Kidney (tissue), 14 donors: ENCODE data around the gene CAMK1D. TPM values are rescaled to one million over a fixed set of nuclear protein-coding genes. Genes with fewer than 3 reads are reported as not detected.
"Not testable (repeated sequence)": the region's sequence is repeated elsewhere in the genome, so short reads cannot be mapped to it uniquely, and the experiment has no call there.

Source experiments
- DNase-seq, 5 donors: peaks; one replicate each; pipeline ENCODE4 v3.0.0-alpha.2; 2013 to 2020
- FAIRE-seq: peaks from 2 replicates; lab custom pipeline; 2012; peaks lifted over from hg19 to GRCh38; lab: Jason Lieb, UNC
- H3K27ac ChIP-seq, 2 donors: one replicate each; pipeline ENCODE4 v1.7.0; 2013; ENCODE audit warnings: low read depth in 2 of 2, low read length in 2 of 2, inconsistent platforms in 1 of 2
- H3K27me3 ChIP-seq: one replicate; pipeline ENCODE4 v1.7.1; 2013; ENCODE audit warnings: low read length, inconsistent platforms; ENCODE audit not compliant: control insufficient read depth, insufficient read depth
- H3K36me3 ChIP-seq, 3 donors: one replicate each; pipeline versions ENCODE4 v1.7.0 to v1.7.1; 2013; ENCODE audit warnings: low read length in 3 of 3, control low read depth in 1 of 3, inconsistent platforms in 1 of 3; ENCODE audit not compliant: insufficient read depth in 3 of 3, control insufficient read depth in 2 of 3
- H3K4me1 ChIP-seq, 3 donors: one replicate each; pipeline versions ENCODE4 v1.7.0 to v1.7.1; 2013; ENCODE audit warnings: low read length in 3 of 3, inconsistent platforms in 1 of 3, low read depth in 1 of 3; ENCODE audit not compliant: control insufficient read depth in 2 of 3, insufficient read depth in 2 of 3
- H3K4me3 ChIP-seq, 3 donors: one replicate each; pipeline versions ENCODE4 v1.7.0 to v1.8.1; 2013; ENCODE audit warnings: low read length in 3 of 3, control low read depth in 1 of 3, inconsistent platforms in 1 of 3
- H3K9ac ChIP-seq, 3 donors: one replicate each; pipeline versions ENCODE4 v1.7.0 to v1.7.1; 2013; ENCODE audit warnings: low read length in 3 of 3, control low read depth in 1 of 3, inconsistent platforms in 1 of 3
- H3K9me3 ChIP-seq, 3 donors: one replicate each; pipeline versions ENCODE4 v1.7.0 to v1.7.1; 2013; ENCODE audit warnings: low read length in 3 of 3, control low read depth in 1 of 3, inconsistent platforms in 1 of 3; ENCODE audit not compliant: control insufficient read depth in 2 of 3, insufficient read depth in 1 of 3
- CTCF ChIP-seq: IDR thresholded peaks from 3 replicates; pipeline ENCODE4 v1.5.1; 2012; ENCODE audit warnings: mild to moderate bottlenecking, moderate library complexity, borderline replicate concordance; ENCODE audit not compliant: insufficient read depth; ENCODE audit errors: extremely low read depth
- intact Hi-C: fragments of 100-400 bp; cut with DNase I; formaldehyde crosslinking; loops from one replicate; pipeline ENCODE4 v1.11.1; 2022
- polyA plus RNA-seq: library from polyadenylated mRNA; stranded (reverse); fragments of 350-450 nt; fragmentation: Illumina TruSeq; extraction: RNeasy Lipid Tissue Mini Kit (QIAGEN cat#74804); gene quantifications from one replicate; pipeline ENCODE4 v1.2.3, GENCODE V29; 2014; ENCODE audit warnings: low read depth, low replicate concordance; ENCODE audit not compliant: insufficient read depth
- total RNA-seq: library from RNA; stranded (reverse); fragmentation: NEBNext Ultra II Directional; extraction: Animal tissue kit (Norgen Biotek cat#: 25700); gene quantifications from one replicate; pipeline ENCODE4 v1.2.1, GENCODE V29; 2021
- donor health status: control.
- donor health status: control.
- donor health status: control.
- donor health status: control.
- donor health status: control.
- donor health status: DM: yes; HTN: yes; CAD: no.
- donor health status: Normal renal cell carcinoma (clear cell type).

CAMK1D gene
- total and polyA plus RNA-seq, 2 donors from 2014 or later = 1.1 to 13.7 TPM

GRCh38 chr10:12351889-12352288 lies 2.5 kb downstream of the CAMK1D start:
- no peak for FAIRE-seq
- H3K4me3 ChIP-seq = no peak overlapping the region
- TF ChIP-seq CTCF = no peak
- no peaks in the 10 kb centered on the region for H3K36me3 ChIP-seq
- no peak for DNase-seq
- H3K27ac ChIP-seq = no peak overlapping the region
- no peaks in the 10 kb centered on the region for H3K9me3 ChIP-seq
- no peak overlapping the region for H3K9ac ChIP-seq
- intact Hi-C loops = no loop called here
- peaks cover 0 to 15% (median 3%) of the 10 kb centered on the region in 3 donors for H3K4me1 ChIP-seq
- H3K27me3 ChIP-seq = no peaks in the 10 kb centered on the region

- no peak overlapping the region for H3K9ac ChIP-seq
- no peaks in the 10 kb centered on the region for H3K9me3 ChIP-seq
- peaks cover 0 to 12% (median 0%) of the 10 kb centered on the region in 3 donors for H3K4me1 ChIP-seq
- TF ChIP-seq CTCF = no peak
- H3K27ac ChIP-seq = no peak overlapping the region
- no peaks in the 10 kb centered on the region for H3K27me3 ChIP-seq
- intact Hi-C loops = no loop called here
- DNase-seq (no peak), FAIRE-seq (no peak)
- H3K36me3 ChIP-seq = no peaks in the 10 kb centered on the region
- H3K4me3 ChIP-seq = no peak overlapping the region
Measured at GRCh38 chr10:12353399-12354242, 4.3 kb downstream of the CAMK1D start.

GRCh38 chr10:12354696-12355095 lies 5.3 kb downstream of the CAMK1D start:
- H3K36me3 ChIP-seq, DNase-seq: not testable (repeated sequence)

GRCh38 chr10:12355384-12355783 lies 6.0 kb downstream of the CAMK1D start:
- no peak for DNase-seq
- no peak for TF ChIP-seq CTCF
- H3K4me3 ChIP-seq = no peak overlapping the region
- no peak for FAIRE-seq
- intact Hi-C loops = no loop called here
- no peak overlapping the region for H3K27ac ChIP-seq
- H3K36me3 ChIP-seq = no peaks in the 10 kb centered on the region
- H3K27me3 ChIP-seq = no peaks in the 10 kb centered on the region
- H3K4me1 ChIP-seq = peaks cover 0 to 5% (median 0%) of the 10 kb centered on the region in 3 donors
- H3K9ac ChIP-seq = no peak overlapping the region
- no peaks in the 10 kb centered on the region for H3K9me3 ChIP-seq

More at GRCh38 chr10:12354696-12355095, 5.3 kb downstream of the CAMK1D start:
- H3K4me1 ChIP-seq = peaks cover 0 to 11% (median 0%) of the 10 kb centered on the region in 3 donors
- H3K4me3 ChIP-seq, intact Hi-C loops, H3K27me3 ChIP-seq, H3K9me3 ChIP-seq, H3K9ac ChIP-seq, FAIRE-seq, H3K27ac ChIP-seq: not testable (repeated sequence)
